Activated T-cell treated with anti-CD3 and anti-CD28 coated beads, Interleukin-2, amount 50 U/mL, for 4 hours (primary cell): ENCODE measurements around the gene SFR1. TPM values are rescaled to one million over a fixed set of nuclear protein-coding genes. Genes with fewer than 3 reads are reported as not detected.
"Not testable (repeated sequence)": the region's sequence is repeated elsewhere in the genome, so short reads cannot be mapped to it uniquely, and the experiment has no call there.

ENCODE experiments used
- ATAC-seq, 2 donors: fragments of 200-7000 bp; cut with Tn5 transposase; one replicate each; pipeline ENCODE4 v1.10.0; 2021
- DNase-seq: peaks from one replicate; pipeline ENCODE4 v3.0.0-alpha.2; 2020
- H3K27me3 Mint-ChIP-seq: one replicate; pipeline ENCODE4 v1.8.0; 2021; ENCODE audit warnings: low read depth, mixed read lengths
- H3K36me3 Mint-ChIP-seq: one replicate; pipeline ENCODE4 v1.8.0; 2022; ENCODE audit warnings: mixed read lengths; ENCODE audit not compliant: insufficient read depth
- H3K4me1 Mint-ChIP-seq: one replicate; pipeline ENCODE4 v1.8.0; 2021; ENCODE audit warnings: low read depth, mixed read lengths
- H3K4me3 Mint-ChIP-seq: one replicate; pipeline ENCODE4 v1.8.0; 2021; ENCODE audit warnings: mild to moderate bottlenecking, moderate library complexity, mixed read lengths
- H3K9me3 Mint-ChIP-seq: one replicate; pipeline ENCODE4 v1.8.0; 2021; ENCODE audit warnings: mixed read lengths
- total RNA-seq, 3 donors: library from RNA; stranded (reverse); gene quantifications; one replicate each; pipeline ENCODE4 v1.2.1, GENCODE V29; 2021

SFR1 gene
- total RNA-seq, 3 donors from 2014 or later: 9.4 to 12.3 (median 11.9) TPM

DNA sequence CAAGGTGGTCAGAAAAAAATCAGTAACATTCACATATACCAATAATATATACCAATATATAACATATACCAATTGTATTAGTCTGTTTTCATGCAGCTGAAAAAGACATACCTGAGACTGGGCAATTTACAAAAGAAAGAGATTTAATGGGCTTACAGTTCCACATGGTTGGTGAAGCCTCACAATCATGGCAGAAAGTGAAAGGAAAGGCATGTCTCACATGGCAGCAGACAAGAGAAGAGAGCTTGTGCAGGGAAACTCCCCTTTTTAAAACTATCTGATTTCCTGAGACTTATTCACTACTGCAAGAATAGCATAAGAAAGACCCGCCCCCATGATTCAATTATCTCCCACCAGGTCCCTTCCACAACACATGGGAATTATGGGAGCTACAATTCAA lies 52.2 kb downstream of the SFR1 start:
- not testable (repeated sequence) for H3K36me3 Mint-ChIP-seq, DNase-seq, H3K4me3 Mint-ChIP-seq, ATAC-seq, H3K27me3 Mint-ChIP-seq
- peaks cover 14% of the 10 kb centered on the region for H3K9me3 Mint-ChIP-seq
- peaks cover 21% of the 10 kb centered on the region for H3K4me1 Mint-ChIP-seq

Other genes with a start within 250 kb of the SFR1 start
- gene STN1, start 204.0 kb upstream of the SFR1 start, total RNA-seq: 10 to 100 TPM; 10.3 to 12.8 (median 10.4) TPM
- gene SLK, start 155.0 kb upstream of the SFR1 start, total RNA-seq: 10 to 100 TPM; 18.8 to 19.8 (median 19.4) TPM
- gene COL17A1, start 36.3 kb upstream of the SFR1 start, total RNA-seq: under 1 TPM in 1 of 3 donors, not detected in 2; 0.23 TPM
- gene CFAP43, start 110.2 kb downstream of the SFR1 start, total RNA-seq: under 1 TPM in 1 of 3 donors, not detected in 2; 0.20 TPM
- 100 to 1,000 TPM in 1 of 3 donors, 10 to 100 TPM in 2; 74.8 to 115 (median 94.5) TPM for gene GSTO1, start 132.7 kb downstream of the SFR1 start, total RNA-seq
- gene GSTO2, start 147.0 kb downstream of the SFR1 start, total RNA-seq: 1 to 10 TPM in 1 of 3 donors, under 1 TPM in 2; 0.33 to 1.1 (median 0.73) TPM
- gene ITPRIP, start 216.3 kb downstream of the SFR1 start, total RNA-seq: 10 to 100 TPM; 18.1 to 21.9 (median 19.5) TPM
- gene CFAP58, start 231.7 kb downstream of the SFR1 start, total RNA-seq: not detected